Neuronal stem cell (in vitro differentiated cells): ENCODE data around the gene PAPPA2.
A peak's percentile ranks its signal among the peaks of the same experiment; 100 is the strongest.

Experiments used
- DNase-seq: peaks from one replicate; pipeline ENCODE4 v3.0.0-alpha.2; 2013; ENCODE audit warnings: low spot score
- H2AFZ ChIP-seq: one replicate; pipeline ENCODE4 v1.6.1; 2013; ENCODE audit warnings: mild to moderate bottlenecking, low read length, inconsistent platforms
- H2AK5ac ChIP-seq: 2 replicates; pipeline ENCODE4 v1.6.1; 2013; ENCODE audit warnings: low read depth, mild to moderate bottlenecking, inconsistent platforms, low read length, moderate library complexity, mixed read lengths
- H2BK120ac ChIP-seq: 2 replicates; pipeline ENCODE4 v1.6.1; 2013; ENCODE audit warnings: low read depth, mild to moderate bottlenecking, inconsistent platforms, low read length, moderate library complexity, mixed read lengths
- H2BK12ac ChIP-seq: one replicate; pipeline ENCODE4 v1.6.1; 2013; ENCODE audit warnings: low read length, inconsistent platforms
- H2BK15ac ChIP-seq: 2 replicates; pipeline ENCODE4 v1.6.1; 2013; ENCODE audit warnings: mild to moderate bottlenecking, low read length, inconsistent platforms, mixed read lengths
- H2BK5ac ChIP-seq: one replicate; pipeline ENCODE4 v1.6.1; 2013; ENCODE audit warnings: inconsistent platforms, mild to moderate bottlenecking, low read length, moderate library complexity
- H3K14ac ChIP-seq: one replicate; pipeline ENCODE4 v1.6.1; 2013; ENCODE audit warnings: low read length, inconsistent platforms
- H3K18ac ChIP-seq: 2 replicates; pipeline ENCODE4 v1.6.1; 2013; ENCODE audit warnings: low read length, inconsistent platforms
- H3K23ac ChIP-seq: 2 replicates; pipeline ENCODE4 v1.6.1; 2013; ENCODE audit warnings: low read depth, mild to moderate bottlenecking, mixed read lengths, low read length, inconsistent platforms; ENCODE audit not compliant: poor library complexity
- H3K27ac ChIP-seq: replicated peaks from 3 replicates; pipeline ENCODE4 v1.5.1; 2013; ENCODE audit warnings: low read length, inconsistent platforms
- H3K27me3 ChIP-seq, 3 experiments: 2 replicates each; pipeline ENCODE4 v1.6.1; 2013; ENCODE audit warnings: low read length in 3 of 3, mild to moderate bottlenecking in 2 of 3, inconsistent platforms in 1 of 3, low read depth in 1 of 3, mixed read lengths in 1 of 3, moderate library complexity in 1 of 3; ENCODE audit not compliant: control insufficient read depth in 3 of 3, insufficient read depth in 3 of 3
- H3K36me3 ChIP-seq, 2 donors: replicated peaks in 1 of 2; 2 replicates each; pipeline ENCODE4 v1.6.1; 2013; ENCODE audit warnings: low read length in 2 of 2; ENCODE audit not compliant: control insufficient read depth in 2 of 2, insufficient read depth in 2 of 2
- H3K4ac ChIP-seq: 2 replicates; pipeline ENCODE4 v1.6.1; 2013; ENCODE audit warnings: inconsistent platforms, mild to moderate bottlenecking, low read length, moderate library complexity
- H3K4me1 ChIP-seq, 2 donors: 1 replicate in 1 of 2; 2 replicates in 1 of 2; pipeline ENCODE4 v1.6.1; 2013; ENCODE audit warnings: low read length in 2 of 2, low read depth in 1 of 2; ENCODE audit not compliant: control insufficient read depth in 2 of 2, insufficient read depth in 1 of 2
- H3K4me2 ChIP-seq: one replicate; pipeline ENCODE4 v1.6.1; 2013; ENCODE audit warnings: mild to moderate bottlenecking, low read length, inconsistent platforms; ENCODE audit not compliant: insufficient read depth, poor library complexity, severe bottlenecking
- H3K4me3 ChIP-seq, 2 donors: 2 replicates each; pipeline ENCODE4 v1.5.1; 2013; ENCODE audit warnings: low read length in 2 of 2, mild to moderate bottlenecking in 2 of 2, inconsistent platforms in 1 of 2, moderate library complexity in 1 of 2
- H3K79me1 ChIP-seq: one replicate; pipeline ENCODE4 v1.6.1; 2013; ENCODE audit warnings: low read depth, mild to moderate bottlenecking, inconsistent platforms, low read length, moderate library complexity
- H3K9ac ChIP-seq: one replicate; pipeline ENCODE4 v1.6.1; 2013; ENCODE audit warnings: mild to moderate bottlenecking, low read depth, low read length, inconsistent platforms; ENCODE audit not compliant: poor library complexity
- H3K9me3 ChIP-seq, 2 donors: replicated peaks in 1 of 2; 2 replicates each; pipeline versions ENCODE3 to v1.6.1; 2013; ENCODE audit warnings: low read length in 2 of 2, mild to moderate bottlenecking in 2 of 2, inconsistent platforms in 1 of 2, low read depth in 1 of 2, mixed read lengths in 1 of 2, moderate library complexity in 1 of 2; ENCODE audit not compliant: control insufficient read depth in 2 of 2, insufficient read depth in 1 of 2
- H4K8ac ChIP-seq: one replicate; pipeline ENCODE4 v1.6.1; 2013; ENCODE audit warnings: low read depth, mild to moderate bottlenecking, inconsistent platforms, low read length, moderate library complexity
- H4K91ac ChIP-seq: one replicate; pipeline ENCODE4 v1.6.1; 2013; ENCODE audit warnings: low read length, low read depth, mild to moderate bottlenecking, inconsistent platforms; ENCODE audit not compliant: poor library complexity
- WGBS, 2 donors: extraction: QIAGEN DNeasy Blood & Tissue Kit; methylation state at CpG; one replicate each; pipeline ENCODE4 v1.1.7; 2013; ENCODE audit warnings: missing lambda C conversion rate in 2 of 2, mixed read lengths in 1 of 2; ENCODE audit not compliant: insufficient read length in 2 of 2, insufficient replicate concordance in 1 of 2; ENCODE audit errors: extremely low coverage in 2 of 2; 5-methylcytosine and 5-hydroxymethylcytosine counted together

Gene PAPPA2

DNA sequence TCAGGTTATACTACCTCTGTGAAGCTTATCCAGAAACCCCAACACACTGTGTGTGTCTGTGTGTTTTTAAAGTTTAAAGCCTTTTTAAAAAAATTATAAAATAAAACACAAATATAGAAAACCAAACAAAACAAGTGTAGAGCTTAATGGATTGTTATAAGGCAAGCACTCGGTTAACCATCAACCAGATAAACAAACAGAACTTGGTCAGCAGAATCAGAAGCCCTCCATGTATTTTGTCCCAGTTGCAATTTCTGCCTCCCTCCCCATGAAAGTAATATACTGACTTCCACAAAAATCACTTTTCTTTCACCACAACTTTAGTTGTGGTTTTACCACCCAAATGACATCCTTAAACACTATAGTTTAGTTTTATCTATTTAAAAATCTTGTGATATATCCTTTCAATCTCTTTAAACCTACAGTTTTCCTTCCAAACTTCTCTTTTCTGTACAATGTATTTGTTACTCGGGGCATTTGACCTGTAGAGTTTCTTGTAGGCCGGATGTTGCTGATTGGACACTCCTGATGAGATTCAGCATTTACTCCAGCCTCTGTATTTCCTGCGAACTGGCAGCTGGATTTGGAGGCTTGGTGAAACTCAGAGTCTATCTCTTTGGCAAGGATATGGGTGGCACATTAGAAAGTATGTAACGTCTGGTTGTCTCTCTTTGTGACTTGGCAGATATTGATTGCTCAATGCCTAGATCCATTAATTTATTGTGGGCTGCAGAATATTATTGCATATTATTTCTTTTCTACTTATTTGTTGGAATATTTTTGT is 8.6 kb downstream of the PAPPA2 start:
- Histone ChIP-seq H3K4me3 (no peak overlapping the region), H3K4ac (no peak overlapping the region), H3K9ac (no peak overlapping the region), H3K4me1 (no peaks in the 10 kb centered on the region), H2BK5ac (no peak overlapping the region), H3K18ac (no peak overlapping the region), H2BK120ac (no peak overlapping the region), H3K4me2 (no peak overlapping the region), H3K79me1 (no peaks in the 10 kb centered on the region), H3K14ac (no peak overlapping the region), H4K8ac (no peak overlapping the region), H3K23ac (no peak overlapping the region), H3K27ac (no peak overlapping the region), H3K36me3 (no peaks in the 10 kb centered on the region), H4K91ac (no peak overlapping the region), H3K9me3 (peaks cover 0 to 2% of the 10 kb centered on the region in 2 donors), H2BK12ac (no peak overlapping the region), H2BK15ac (no peak overlapping the region), H2AK5ac (no peak overlapping the region), H3K27me3 (no peaks in the 10 kb centered on the region), H2AFZ (no peak overlapping the region)
- no peak for DNase-seq
- no CpG with 5 or more reads among the region's 5 CpGs for WGBS, 2 donors

DNA sequence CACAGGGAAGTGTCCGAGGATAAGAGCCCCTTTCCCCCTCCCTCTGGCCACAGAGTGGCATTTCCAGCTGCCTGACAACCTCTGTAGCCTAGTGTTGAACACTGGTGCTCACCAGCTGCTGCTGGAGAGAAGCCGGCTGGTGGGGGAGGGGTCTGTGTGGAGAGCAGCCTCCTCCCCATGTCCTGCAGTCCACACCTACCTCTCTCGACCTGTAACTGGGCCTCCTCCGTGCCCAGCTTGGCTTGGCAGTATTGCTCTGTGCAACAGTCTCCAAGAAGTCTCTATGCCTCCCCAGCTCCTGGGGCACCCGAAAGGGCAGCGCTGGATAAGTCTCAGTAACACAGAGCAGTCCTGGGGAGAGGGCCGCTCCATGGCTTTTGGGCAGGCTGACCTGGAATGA is 17.0 kb downstream of the PAPPA2 start:
- no peak overlapping the region for H3K14ac ChIP-seq
- H3K9me3 ChIP-seq = no peaks in the 10 kb centered on the region
- no peak overlapping the region for H2BK5ac ChIP-seq
- peak overlapping the region; percentile 43 for H2BK120ac ChIP-seq
- H3K36me3 ChIP-seq = no peaks in the 10 kb centered on the region
- H2BK15ac ChIP-seq = no peak overlapping the region
- H3K4ac ChIP-seq = no peak overlapping the region
- H3K27ac ChIP-seq = no peak overlapping the region
- no peak overlapping the region for H3K4me2 ChIP-seq
- whole genome bisulfite sequencing, 2 donors = no CpG with 5 or more reads among the region's 7 CpGs
- H2AFZ ChIP-seq = no peak overlapping the region
- peak overlapping the region; percentile 77 for H3K18ac ChIP-seq
- no peak overlapping the region for H2AK5ac ChIP-seq
- H2BK12ac ChIP-seq = no peak overlapping the region
- H3K4me1 ChIP-seq = peaks cover 0 to 4% of the 10 kb centered on the region in 2 donors
- peak overlapping the region; percentile 1 for H3K23ac ChIP-seq
- no peak overlapping the region for H3K9ac ChIP-seq
- DNase-seq = no peak
- H3K79me1 ChIP-seq = no peaks in the 10 kb centered on the region
- H3K27me3 ChIP-seq = no peaks in the 10 kb centered on the region
- H4K91ac ChIP-seq = no peak overlapping the region
- no peak overlapping the region for H4K8ac ChIP-seq
- no peak overlapping the region for H3K4me3 ChIP-seq

DNA sequence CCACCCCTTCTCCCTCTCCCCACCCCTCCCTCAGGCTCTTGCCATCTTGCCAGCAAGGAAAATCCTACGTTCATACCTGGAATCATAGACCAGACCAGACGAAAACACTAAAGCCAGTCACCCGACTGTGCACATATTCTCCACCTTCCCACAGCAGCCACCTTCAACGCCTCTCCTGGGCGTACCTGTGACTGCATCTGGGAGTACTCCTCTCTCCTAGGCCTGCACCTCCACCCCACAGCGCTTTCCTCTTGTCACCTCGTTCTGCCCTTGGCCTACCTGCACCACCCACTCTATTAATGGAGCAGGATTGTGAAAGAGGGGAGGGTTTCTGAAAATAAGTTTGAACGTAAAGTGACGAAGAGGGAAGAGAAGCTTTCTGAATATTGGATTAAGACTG is 17.8 kb downstream of the PAPPA2 start:
- Histone ChIP-seq H4K8ac (no peak overlapping the region), H2AK5ac (no peak overlapping the region), H2BK5ac (no peak overlapping the region), H3K4me3 (no peak overlapping the region), H3K27me3 (no peaks in the 10 kb centered on the region), H2BK120ac (no peak overlapping the region), H2AFZ (no peak overlapping the region), H3K9ac (no peak overlapping the region), H2BK12ac (no peak overlapping the region), H3K14ac (no peak overlapping the region), H3K79me1 (no peaks in the 10 kb centered on the region), H3K23ac (no peak overlapping the region), H3K4me2 (no peak overlapping the region), H3K4me1 (peaks cover 0 to 4% of the 10 kb centered on the region in 2 donors), H3K36me3 (no peaks in the 10 kb centered on the region), H3K18ac (peak overlapping the region; percentile 2), H2BK15ac (no peak overlapping the region), H3K27ac (no peak overlapping the region), H3K9me3 (no peaks in the 10 kb centered on the region), H3K4ac (no peak overlapping the region), H4K91ac (no peak overlapping the region)
- no peak for DNase-seq
- WGBS, 2 donors = 100% methylated on average over 2 of the region's 9 CpGs; no CpG with 5 or more reads in 1 of the 2 donors

DNA sequence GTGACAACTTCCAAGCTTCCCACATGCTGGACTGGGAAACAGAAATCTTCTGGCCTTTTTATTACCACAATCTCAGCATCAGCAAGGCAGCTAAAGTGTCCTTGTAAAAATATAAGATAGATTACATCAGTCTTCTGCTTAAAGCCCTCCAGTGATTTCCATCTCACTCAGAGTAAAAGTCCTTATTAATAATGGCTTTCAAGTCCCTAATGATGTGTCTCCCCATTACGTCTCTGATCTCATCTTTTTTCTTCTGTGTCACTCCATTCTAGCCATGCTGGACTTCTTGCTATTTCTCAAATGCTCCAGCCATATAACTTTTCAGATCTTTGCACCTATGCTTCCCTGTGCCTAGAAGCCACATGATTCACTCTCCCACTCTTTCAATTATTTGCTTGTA is 22.1 kb downstream of the PAPPA2 start:
- no peak overlapping the region for H3K14ac ChIP-seq
- H4K8ac ChIP-seq = no peak overlapping the region
- H3K4me1 ChIP-seq = peaks cover 0 to under 1% of the 10 kb centered on the region in 2 donors
- H3K18ac ChIP-seq = no peak overlapping the region
- H3K27ac ChIP-seq = no peak overlapping the region
- no peak overlapping the region for H2BK120ac ChIP-seq
- no peaks in the 10 kb centered on the region for H3K79me1 ChIP-seq
- H3K9ac ChIP-seq = no peak overlapping the region
- H3K27me3 ChIP-seq = no peaks in the 10 kb centered on the region
- no peak overlapping the region for H2BK15ac ChIP-seq
- H3K9me3 ChIP-seq = no peaks in the 10 kb centered on the region
- no peak overlapping the region for H3K4ac ChIP-seq
- no peak overlapping the region for H2BK12ac ChIP-seq
- no peak overlapping the region for H3K4me2 ChIP-seq
- no peak overlapping the region for H2BK5ac ChIP-seq
- H3K4me3 ChIP-seq = no peak overlapping the region
- no peak overlapping the region for H3K23ac ChIP-seq
- no peak overlapping the region for H2AFZ ChIP-seq
- no CpG with 5 or more reads among the region's 1 CpG for WGBS, 2 donors
- no peaks in the 10 kb centered on the region for H3K36me3 ChIP-seq
- no peak for DNase-seq
- no peak overlapping the region for H2AK5ac ChIP-seq
- no peak overlapping the region for H4K91ac ChIP-seq
